ENCODE data around the gene PRSS36. TPM values are rescaled to one million over a fixed set of nuclear protein-coding genes. Genes with fewer than 3 reads are reported as not detected.

PRSS36 gene
- total RNA-seq, 1 experiment from 2014 or later = 0.66 TPM

GRCh38 chr16:31148281-31148728, 1.6 kb downstream of the PRSS36 start:
- Mint-ChIP-seq H3K4me3 (peak overlapping the region; percentile 55 to 63; a peak in 3 of 5 replicates), H3K27ac (no peak overlapping the region), H3K27me3 (ENCODE audit: low read depth) (peaks cover 45% of the 10 kb centered on the region), H3K9me3 (no peaks in the 10 kb centered on the region; a peak in 1 of 5 replicates), H3K36me3 (ENCODE audit: insufficient read depth in 1 of 3, low read depth in 3 of 3) (no peaks in the 10 kb centered on the region), H3K4me1 (peaks cover 18 to 44% of the 10 kb centered on the region in 2 experiments)
- Histone ChIP-seq H4K5ac (ENCODE audit: insufficient read length, low read depth, low read length) (no peak overlapping the region), H3K79me1 (ENCODE audit: insufficient read depth, low read depth, low read length, poor library complexity, severe bottlenecking) (no peaks in the 10 kb centered on the region), H3K27me3 (ENCODE audit: insufficient read depth, low read length) (no peaks in the 10 kb centered on the region), H3K27ac (ENCODE audit: insufficient read length, low read depth, low read length) (no peak overlapping the region), H2BK20ac (ENCODE audit: low read depth, low read length, poor library complexity, severe bottlenecking) (no peak overlapping the region), H3K4me1 (ENCODE audit: insufficient read depth, low read length) (no peaks in the 10 kb centered on the region; the same call in 1 of the 2 replicates), H2AFZ (ENCODE audit: low read length) (no peak overlapping the region), H3K56ac (ENCODE audit: insufficient read length, low read depth, low read length) (no peak overlapping the region), H3T11ph (ENCODE audit: low read length) (no peak overlapping the region), H3K23ac (ENCODE audit: insufficient read length, low read depth, low read length) (no peak overlapping the region), H3K9ac (ENCODE audit: extremely low read depth, insufficient read length, low read length) (no peak overlapping the region), H3K4ac (ENCODE audit: low read depth, low read length) (no peak overlapping the region), H4K20me1 (ENCODE audit: control insufficient read depth, insufficient read depth, insufficient read length) (no peaks in the 10 kb centered on the region), H2BK120ac (ENCODE audit: low read depth, low read length, poor library complexity, severe bottlenecking) (no peak overlapping the region), H3K9me3 (ENCODE audit: control insufficient read depth, low read depth, low read length) (no peaks in the 10 kb centered on the region), H3K14ac (ENCODE audit: insufficient read depth, low read length) (peak overlapping the region; percentile 21), H3K4me2 (ENCODE audit: insufficient read depth, insufficient read length, low read length) (peak overlapping the region; percentile 71), H4K91ac (ENCODE audit: insufficient read length, low read depth, low read length) (no peak overlapping the region), H2BK5ac (ENCODE audit: insufficient read length, low read length) (no peak overlapping the region), H4K8ac (replicated peaks; ENCODE audit: insufficient read length, low read depth, low read length) (no peak overlapping the region), H2BK12ac (ENCODE audit: insufficient read length, low read depth, low read length) (no peak overlapping the region), H2AK5ac (ENCODE audit: insufficient read length, low read length) (no peak overlapping the region), H3K18ac (ENCODE audit: insufficient read length, low read depth, low read length) (no peak overlapping the region), H3K79me2 (ENCODE audit: insufficient read depth, low read length) (no peaks in the 10 kb centered on the region), H3K23me2 (ENCODE audit: insufficient read length, low read depth, low read length, poor library complexity, severe bottlenecking) (peaks cover 7% of the 10 kb centered on the region), H2BK15ac (ENCODE audit: low read depth, low read length) (no peak overlapping the region)
- TF ChIP-seq CTCF (conservative IDR thresholded peaks at IDR 0.05) = no peak
- peak; percentile 74 for DNase-seq
- WGBS (ENCODE audit: extremely low coverage, insufficient read length, low lambda C conversion rate) = no CpG with 5 or more reads among the region's 40 CpGs

Measured in H9 (cell line).